ENCODE measurements around the gene SBNO2.

DNA sequence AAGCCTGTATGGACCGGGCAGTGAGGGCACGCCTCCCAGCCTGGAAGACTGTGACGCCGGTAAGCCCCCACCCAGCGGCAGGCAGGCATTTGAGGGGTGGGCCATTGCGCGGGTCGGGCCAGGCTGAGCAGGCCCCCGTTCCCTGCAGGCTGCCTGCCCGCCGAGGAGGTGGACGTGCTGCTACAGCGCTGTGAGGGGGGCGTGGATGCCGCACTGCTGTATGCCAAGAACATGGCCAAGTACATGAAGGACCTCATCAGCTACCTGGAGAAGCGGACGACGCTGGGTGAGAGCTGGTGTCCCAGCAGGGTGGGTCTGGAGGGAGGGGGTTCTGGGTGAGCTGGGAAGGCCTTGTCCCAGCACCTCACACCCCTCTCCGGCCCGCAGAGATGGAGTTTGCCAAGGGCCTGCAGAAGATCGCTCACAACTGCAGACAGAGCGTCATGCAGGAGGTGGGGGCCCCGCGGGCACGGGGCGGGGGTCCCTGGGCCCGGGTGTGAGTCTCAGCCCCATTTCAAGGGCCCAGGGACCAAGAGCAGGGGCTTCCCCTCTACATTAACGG lies 100.0 kb downstream of the SBNO2 start:
- TF ChIP-seq, protein P1, sequence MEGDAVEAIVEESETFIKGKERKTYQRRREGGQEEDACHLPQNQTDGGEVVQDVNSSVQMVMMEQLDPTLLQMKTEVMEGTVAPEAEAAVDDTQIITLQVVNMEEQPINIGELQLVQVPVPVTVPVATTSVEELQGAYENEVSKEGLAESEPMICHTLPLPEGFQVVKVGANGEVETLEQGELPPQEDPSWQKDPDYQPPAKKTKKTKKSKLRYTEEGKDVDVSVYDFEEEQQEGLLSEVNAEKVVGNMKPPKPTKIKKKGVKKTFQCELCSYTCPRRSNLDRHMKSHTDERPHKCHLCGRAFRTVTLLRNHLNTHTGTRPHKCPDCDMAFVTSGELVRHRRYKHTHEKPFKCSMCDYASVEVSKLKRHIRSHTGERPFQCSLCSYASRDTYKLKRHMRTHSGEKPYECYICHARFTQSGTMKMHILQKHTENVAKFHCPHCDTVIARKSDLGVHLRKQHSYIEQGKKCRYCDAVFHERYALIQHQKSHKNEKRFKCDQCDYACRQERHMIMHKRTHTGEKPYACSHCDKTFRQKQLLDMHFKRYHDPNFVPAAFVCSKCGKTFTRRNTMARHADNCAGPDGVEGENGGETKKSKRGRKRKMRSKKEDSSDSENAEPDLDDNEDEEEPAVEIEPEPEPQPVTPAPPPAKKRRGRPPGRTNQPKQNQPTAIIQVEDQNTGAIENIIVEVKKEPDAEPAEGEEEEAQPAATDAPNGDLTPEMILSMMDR (IDR thresholded peaks at IDR 0.05 in 4 of 5, conservative IDR thresholded peaks at IDR 0.05 in 1 of 5), result no peak
- TF ChIP-seq POLR2A (IDR thresholded peaks at IDR 0.05), result no peak
